Activated T-cell treated with anti-CD3 and anti-CD28 coated beads for 24 hours (primary cell): ENCODE data around the gene GPC3.
"Not testable (repeated sequence)": the region's sequence is repeated elsewhere in the genome, so short reads cannot be mapped to it uniquely, and the experiment has no call there.

Source experiments
- DNase-seq: peaks from one replicate; pipeline ENCODE4 v3.0.0-alpha.2; 2020; ENCODE audit warnings: low read depth

The GPC3 gene

DNA sequence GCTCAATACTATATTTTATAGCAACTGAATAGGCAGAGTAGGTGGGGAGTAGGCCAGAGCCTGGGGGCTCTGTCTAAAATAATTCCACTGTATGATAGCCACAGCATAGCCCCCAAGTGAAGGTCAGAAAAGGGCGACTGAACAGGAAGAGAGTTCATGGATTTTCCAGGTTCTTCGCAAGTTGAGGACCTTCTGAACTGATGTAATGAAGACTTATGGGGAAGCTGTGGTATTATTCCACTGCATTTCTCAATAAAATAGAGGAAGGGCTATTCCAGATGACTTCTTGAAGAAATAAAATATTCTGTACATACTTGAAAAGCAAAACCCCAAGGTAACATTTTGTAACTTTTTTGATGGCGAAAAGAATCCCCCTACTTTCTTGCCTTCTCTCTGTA is 338.7 kb downstream of the GPC3 start:
- DNase-seq = no peak

DNA sequence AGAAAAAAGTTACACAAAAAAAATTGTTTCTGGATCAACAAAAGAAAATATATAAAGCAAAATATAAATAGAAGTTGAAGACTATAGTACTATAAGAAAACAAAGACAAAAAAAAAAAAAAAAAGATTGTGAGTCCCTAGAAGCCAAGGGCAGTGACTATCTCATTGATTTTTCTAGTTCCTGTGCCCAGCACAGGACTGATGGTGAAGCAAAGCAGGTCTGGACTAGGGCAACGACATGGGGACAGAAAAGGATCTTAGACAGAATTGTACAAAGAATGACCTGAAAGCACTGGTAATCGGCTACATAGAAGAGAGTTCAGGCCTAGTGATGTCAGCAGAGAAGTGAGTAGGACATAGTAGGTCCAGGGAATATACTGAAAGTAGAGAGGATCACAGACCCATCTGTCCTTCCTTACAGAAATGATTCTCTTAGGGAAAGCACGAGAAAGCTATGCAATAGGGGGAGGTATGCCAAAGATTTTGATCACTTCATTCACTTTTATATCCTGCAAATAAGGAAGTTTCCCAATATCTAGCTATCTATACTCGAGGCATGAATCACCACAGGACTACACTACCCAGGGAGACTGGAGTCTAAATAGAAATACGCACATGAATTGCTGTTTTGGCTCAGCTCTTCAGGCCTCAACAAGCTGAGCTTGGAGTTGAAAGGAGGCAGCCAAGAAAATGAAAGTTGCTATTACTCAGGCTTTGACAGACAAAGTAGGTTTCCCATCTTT is 339.2 kb downstream of the GPC3 start:
- DNase-seq = no peak

DNA sequence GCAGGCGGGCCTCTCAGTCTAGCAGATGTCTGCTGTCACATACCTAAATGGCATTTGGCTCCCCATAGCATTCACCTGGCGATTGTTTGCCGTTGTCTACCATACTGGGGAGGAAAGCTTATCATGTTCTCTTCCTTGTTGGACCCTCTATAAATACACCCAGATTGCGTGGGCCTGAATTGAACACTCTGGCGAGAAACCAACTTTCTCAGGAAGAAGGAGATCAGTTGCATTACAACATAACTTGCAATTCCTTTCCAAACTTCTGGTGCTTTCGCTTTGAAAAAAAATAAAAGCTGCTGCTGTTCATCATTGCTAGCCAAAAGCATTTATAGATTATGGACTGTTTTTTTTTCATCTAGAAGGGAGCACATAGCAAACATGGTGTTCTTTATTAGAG is 340.1 kb downstream of the GPC3 start:
- no peak for DNase-seq

DNA sequence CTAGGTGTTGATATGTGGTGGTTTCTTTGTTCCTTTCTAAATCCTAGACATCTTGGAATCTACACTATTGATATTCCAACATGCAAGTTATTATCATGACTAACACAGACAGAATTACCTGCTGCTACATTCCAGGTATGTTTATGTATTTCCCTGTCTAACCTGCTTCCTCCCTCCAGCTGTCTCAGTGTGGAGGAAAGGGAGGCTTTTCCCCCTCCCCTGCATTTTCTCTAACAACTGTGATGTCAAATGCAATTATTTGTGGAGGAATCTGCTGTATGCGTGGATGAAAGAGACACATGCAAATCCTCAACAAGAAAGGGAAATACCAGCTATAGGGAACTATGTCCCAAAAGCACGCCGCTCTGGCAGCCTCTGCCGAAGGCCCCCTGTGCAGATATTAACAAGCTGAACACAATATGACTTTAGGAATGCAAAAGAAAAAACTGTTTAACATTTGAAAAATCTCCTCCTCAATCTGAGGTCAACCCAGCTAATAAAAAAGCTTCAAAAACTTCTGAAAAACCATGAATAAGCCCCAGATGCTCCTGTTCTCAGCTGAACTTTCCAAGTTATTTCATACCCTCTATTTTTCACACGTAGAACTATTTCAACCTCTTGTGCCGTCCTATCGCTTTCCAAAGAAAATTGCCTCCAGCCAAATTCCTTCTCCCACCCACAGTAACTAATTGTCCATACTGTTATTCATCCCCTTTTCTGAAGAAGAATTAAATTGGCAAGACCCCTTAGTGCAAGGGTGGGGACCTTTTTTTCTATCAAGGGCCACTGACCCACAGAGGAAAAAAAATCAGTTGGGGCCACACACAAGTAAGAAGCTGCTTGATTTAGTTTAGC is 345.0 kb downstream of the GPC3 start:
- DNase-seq = no peak

DNA sequence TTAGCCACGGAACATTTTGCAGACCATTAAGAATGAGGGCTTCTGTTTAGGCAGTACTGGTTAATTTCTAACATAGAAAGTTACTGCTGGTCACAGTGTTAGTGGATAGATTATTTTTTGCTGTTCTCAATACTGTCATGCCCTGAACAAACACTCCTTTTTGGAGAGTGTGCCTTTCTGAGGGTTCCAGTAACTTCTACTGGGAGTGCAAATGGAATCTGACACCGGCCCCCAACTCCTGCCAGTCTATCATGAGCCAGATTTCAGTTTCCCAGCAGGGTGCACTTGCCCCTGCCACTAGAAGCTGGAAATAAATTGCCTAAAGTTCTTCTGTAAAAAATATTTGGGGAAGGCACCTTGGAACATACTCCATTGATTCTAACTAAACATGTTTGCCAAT is 345.7 kb downstream of the GPC3 start:
- DNase-seq = no peak

DNA sequence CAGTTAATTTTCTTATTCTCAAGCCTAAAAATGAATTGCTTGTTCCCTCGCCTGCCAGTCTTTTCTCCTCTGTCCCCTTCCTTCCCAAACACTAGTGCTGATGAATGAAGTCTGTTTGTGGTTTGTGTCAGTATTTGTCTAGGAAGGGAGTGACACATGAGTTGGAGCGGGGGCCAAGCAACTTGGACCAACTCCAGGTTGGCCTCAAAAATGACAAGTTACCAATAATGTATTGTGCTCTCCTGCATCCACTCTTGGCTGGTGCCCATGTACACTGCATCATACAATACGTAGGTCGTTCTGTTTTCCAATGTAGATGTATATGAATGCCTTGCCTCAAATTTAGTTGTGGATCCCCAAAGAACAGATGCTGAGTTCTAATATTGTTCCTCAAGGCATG is 347.1 kb downstream of the GPC3 start:
- DNase-seq = no peak

DNA sequence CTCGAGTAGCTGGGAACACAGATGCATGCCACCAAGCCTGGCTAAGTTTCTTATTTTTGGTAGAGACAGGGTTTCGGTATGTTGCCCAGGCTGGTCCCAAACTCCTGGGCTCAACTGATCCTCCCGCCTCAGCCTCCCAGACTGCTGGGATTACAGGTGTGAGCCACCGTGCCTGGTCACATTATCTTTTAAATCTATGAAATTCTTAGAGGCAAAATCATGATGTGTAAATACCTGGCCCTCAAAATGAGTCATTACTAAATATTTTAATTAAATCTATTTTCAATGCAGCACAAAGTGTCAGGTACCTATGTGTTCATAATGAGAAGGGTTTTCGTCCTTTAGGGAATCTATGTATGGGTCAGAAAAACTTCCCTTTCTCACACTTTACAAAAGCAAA is 347.6 kb downstream of the GPC3 start:
- no peak for DNase-seq

DNA sequence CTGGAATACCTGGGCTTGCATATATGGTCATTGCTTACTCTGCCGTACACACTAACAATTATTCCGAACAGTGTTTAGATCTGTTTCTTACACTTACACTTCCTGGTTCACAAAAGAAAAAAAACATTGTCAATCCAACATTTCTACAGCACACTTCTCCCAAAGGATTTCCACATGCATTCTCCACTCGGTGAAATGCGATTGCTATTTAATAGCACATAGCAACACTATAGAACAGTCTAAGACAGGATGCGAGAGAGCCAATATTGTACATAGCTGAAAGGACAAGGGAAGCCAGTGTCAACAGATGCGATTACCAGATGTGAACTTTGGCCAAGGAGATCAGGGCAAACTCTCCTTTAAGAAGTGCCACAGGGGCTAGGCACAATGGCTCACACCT is 349.4 kb downstream of the GPC3 start:
- no peak for DNase-seq

DNA sequence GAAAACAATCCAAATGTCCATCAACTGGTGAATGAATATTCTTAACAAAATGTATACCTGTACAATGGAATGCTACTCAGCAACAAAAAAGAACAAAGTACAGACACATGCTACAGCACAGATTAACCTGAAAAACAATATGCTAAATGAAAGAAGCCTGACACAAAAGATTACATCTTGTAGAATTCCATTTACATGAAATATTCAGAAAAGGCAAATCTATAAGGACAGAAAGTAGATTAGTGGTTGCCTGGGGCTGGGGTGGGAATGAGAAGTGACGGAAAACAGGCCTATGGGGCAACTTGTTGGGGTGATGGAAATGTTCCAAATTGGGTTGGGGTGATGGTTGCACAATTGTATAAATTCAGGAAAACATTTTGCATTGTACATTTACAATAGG is 351.0 kb downstream of the GPC3 start:
- no peak for DNase-seq

DNA sequence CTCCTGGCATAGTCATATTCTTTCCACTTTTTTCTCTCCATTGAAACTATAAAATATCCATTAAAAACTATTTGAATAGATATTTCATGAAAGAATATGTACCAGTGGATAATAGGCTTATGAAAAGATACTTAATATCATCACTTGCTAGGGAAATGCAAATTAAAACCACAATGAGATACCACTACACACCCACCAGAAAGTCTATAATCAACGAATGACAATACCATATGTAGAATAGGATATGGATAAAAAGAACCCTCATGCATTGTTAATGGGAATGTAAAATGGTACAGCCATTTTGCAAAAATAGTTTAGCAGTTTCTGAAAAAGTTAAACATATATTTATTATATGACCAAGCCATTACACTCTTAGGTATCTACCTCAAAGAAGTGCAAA is 351.4 kb downstream of the GPC3 start:
- no peak for DNase-seq

DNA sequence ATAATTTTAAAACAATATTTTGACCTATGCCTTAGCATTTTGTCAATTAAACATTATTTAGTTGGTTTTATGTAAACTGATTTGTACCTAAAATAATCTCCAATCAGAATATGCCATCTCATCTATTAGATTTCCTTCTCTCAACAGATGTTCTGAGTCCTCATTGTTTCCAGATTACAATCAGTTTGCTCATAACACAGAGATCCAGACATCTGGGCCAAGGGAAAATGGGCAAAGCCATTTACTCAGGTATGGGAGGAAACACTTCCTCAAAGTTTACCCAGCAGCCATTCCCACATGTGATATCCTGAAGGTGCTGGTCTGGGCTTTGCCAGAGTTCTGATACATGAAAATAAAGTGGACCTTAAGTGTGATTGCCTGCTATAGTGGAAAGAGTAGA is 352.2 kb downstream of the GPC3 start:
- no peak for DNase-seq

DNA sequence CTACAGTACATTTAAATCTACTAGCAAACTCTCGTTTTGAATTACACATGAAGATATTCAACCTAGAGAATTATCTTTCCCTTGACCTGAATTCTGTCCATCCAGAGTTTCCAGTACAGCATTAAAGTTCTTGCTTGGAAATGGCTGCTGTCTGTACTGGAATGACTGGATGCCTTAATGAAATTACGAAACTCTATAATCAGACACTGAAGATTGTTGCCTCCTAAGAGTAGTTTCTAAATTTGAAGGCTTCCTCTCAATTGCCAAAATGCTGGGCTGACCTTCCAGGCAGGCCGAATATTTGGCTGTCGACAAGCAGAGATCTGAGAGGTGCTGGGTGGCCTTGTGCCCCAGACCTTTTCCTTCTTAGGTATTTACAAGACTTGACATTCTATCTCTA is 355.0 kb downstream of the GPC3 start:
- no peak for DNase-seq

DNA sequence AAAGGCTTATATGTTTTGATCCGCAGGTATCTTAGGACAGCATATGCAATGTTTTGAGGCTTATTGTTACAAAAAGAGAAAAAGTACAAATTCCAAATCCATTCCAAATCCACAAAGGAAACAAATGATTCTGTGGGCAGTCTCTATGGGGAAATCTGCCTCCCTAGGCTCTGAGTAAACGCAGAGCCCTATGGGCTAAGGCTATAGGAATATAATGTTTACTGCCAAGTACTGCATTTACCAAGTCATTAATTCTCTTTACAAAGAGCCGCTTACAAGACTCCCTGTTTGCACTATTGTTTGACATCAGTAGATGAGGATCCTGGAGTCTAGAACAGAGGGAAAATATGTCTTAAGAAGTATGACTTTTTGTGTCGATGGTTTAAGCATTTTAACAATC is 357.7 kb downstream of the GPC3 start:
- DNase-seq = no peak

DNA sequence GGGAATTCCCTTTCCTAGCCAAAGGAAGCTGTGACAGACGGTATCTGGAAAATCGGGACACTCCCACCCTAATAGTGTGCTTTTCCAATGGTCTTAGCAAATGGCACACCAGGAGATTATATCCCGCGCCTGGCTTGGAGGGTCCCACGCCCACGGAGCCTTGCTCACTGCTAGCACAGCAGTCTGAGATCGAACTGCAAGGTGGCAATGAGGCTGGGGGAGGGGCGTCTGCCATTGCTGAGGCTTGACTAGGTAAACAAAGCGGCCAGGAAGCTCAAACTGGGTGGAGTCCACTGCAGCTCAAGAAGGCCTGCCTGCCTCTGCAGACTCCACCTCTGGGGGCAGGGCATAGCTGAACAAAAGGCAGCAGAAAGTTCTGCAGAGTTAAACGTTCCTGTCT is 364.0 kb downstream of the GPC3 start:
- DNase-seq = not testable (repeated sequence)

DNA sequence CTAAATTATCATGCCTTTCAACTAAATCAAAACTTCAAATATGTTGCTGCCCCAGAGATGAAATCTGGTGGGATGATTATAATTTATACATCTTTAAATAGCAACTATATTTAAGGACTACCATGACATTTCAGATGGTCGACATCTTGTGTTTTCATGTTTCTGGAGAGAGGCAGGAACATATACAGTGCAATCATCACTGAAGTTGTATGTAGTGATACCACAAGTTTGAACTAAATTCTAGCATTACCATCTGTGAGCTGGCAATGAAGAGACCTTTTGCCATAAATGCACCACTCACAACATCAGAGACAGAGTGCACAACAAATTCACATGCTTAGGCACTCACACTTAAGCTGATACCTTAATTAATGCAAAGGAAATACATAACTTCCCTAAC is 373.7 kb downstream of the GPC3 start:
- DNase-seq = no peak

DNA sequence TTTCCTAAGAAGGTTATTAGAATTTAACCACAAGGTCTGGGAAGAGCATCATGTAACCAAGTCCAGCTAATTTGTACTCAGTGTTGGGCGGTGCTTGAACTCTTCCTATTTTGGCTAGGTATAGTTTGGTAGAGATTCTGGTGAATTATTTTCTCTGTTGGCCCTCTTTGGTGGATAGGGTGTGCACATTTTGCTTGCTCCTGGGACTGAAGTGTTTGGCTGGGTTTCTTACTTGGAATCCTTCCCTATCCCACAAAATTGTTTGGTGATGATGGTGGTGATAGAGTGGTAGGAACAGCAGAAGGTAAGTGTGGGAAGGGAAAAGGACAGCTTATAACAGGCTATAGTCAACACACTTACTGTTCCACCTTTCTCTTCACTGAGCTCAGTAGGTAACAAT is 375.3 kb downstream of the GPC3 start:
- DNase-seq = no peak

DNA sequence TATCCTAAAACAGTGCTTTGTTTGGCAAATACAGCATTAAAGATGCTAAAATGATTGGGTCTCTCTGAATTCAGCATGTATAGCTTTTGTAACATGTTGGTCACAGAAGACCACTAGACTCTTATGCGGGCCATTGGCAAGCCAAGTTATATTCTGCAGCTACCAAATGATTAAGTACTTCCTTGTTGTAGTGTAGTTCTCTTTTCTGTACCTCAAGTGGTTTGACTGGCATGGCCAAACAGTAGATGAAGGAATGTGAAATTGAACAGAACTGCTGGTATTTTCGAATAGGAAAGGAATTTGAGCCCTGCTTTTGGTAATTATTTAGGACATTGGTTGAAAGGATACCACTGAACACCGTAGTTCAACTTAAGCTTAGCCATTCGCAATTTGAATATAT is 376.2 kb downstream of the GPC3 start:
- no peak for DNase-seq

DNA sequence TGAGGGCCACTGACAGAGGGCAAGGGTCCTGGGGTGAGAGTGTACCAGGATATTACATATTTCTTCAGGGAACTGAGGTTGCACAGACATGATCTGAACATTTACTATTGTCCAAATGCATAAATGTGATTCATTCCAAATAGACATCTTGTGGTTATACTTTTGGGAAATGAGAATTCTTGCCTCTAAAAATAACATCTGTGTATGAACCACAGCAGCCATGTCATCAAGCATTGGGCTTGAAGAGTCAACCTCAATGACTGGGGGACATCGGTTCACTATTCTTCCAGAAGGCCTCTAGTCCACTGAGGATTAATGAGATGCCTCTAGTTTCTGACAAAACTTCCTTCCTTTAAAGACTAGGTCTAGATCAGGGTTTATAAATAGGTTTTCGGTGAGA is 377.0 kb downstream of the GPC3 start:
- no peak for DNase-seq

DNA sequence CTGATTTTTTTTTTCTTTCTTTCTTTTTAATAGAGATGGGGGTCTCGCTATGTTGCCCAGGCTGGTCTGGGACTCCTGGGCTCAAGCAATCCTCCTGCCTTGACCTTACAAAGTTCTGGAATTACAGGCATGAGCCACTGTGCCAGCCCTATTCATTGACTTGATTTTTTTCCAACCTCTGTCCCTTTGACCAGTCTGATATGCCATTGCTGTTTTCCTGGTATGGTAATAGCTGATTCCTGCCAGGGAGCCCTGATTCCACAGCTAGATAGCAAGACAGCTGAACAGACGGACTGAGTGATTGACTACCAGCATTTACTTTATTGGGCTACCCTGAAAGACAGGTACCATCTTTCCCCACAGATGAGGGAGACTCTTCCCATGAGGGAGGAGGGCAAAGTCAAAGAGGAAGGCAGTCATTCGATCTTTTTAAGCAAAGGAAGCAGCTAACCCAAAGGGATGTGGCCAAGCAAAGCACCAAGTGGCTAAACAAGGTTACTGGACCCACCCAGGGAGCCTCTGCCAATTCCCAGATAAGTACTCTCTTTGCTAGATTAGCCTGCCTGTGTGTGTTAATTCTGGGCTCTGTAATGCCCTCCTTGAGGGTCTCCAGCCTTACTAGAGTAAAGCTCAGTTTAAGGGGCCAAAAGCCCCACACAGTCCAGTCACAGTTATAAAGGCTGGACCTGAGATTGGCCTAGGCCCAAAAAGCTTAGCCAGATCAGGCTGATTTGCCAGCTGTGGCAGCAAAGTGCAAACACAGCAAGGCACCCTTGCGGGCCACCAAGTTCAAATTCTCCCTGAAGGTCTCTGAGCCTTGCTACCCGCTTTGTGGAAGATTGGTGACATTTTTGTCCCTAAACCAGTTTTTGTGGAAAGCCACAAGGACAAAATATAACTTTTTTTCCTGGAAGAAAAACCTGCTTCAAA is 377.7 kb downstream of the GPC3 start:
- no peak for DNase-seq

DNA sequence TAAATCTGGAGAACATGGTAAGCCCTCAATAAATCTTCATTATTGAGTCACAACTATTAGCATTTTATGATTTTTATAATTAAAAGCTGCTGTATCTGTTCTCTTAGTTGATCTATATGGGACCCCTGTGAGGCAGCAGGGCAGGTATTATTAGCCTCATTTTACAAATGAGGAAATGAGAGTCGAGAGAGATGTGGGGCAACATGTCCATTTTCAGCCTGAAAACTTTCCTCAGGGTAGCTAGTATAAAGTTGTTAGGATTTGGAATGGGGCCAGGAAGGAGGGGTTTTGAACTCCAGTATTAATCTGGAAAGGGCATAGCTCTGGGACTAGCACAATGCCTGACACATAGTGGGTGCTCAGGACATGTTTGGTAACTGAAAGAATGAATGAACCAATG is 378.4 kb downstream of the GPC3 start:
- DNase-seq = no peak

DNA sequence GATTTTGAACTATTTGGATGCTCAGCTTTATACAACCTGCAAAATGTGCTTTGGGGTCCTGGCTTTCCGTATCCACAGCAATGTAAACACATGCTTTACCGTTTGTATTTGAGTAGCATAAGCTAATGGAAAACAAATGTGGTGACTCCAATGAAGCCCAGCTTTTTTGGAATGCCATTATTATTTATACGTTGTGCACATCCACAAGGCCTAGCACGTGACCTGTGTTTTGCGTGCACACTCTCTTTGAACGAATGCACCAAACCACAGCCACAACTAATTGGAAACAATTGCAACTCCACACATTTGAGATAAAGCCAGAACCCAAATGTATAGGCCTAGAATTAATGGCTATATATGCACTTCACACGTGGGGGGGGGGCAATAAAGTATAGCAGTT is 380.6 kb downstream of the GPC3 start:
- DNase-seq = no peak

DNA sequence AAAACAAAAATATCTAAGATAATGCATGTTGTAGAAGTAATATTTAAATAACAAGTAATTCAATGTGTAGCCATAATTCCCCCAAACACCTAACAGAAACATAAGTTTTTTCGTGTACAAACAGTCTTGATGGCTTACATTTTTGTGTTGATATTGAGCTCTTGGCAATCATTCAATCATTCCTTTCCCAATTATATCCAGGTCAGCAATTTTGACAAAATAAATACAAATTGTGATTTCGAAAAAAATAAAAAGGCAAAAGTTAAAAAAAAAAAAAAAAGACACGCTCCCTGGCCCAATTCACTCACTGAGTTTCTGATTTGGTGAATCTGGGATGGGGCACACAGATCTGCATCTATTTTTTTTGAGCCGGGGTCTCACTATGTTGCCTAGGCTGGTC is 382.5 kb downstream of the GPC3 start:
- no peak for DNase-seq

DNA sequence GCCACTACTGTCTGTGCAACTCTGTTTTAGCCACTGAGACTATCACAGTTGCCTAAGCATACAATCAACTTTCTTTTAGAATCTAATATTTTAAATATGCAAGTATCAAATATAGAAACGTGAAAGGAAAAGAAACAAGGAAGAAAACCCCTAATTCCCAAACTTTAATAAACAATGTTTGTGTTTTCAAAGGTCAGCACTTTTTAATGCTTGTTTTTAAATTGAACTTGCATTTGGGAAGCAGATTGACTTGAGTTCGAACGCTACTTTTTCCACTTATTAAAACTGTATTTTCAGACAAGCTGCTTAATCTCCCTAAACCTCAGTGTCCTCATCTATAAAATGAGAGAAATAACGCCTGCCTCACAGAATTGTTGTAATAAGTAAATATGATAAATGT is 384.3 kb downstream of the GPC3 start:
- DNase-seq = no peak
